IPS-15b (cell line): ENCODE data around the gene ANK2.

Experiments used
- H3K27me3 ChIP-seq: one replicate; pipeline ENCODE4 v1.6.1; 2013; ENCODE audit warnings: low read length; ENCODE audit not compliant: control insufficient read depth, insufficient read depth
- H3K36me3 ChIP-seq: one replicate; pipeline ENCODE4 v1.6.1; 2013; ENCODE audit warnings: low read length; ENCODE audit not compliant: control insufficient read depth, insufficient read depth
- H3K4me1 ChIP-seq: one replicate; pipeline ENCODE4 v1.6.1; 2013; ENCODE audit warnings: mild to moderate bottlenecking, low read length; ENCODE audit not compliant: control insufficient read depth, insufficient read depth
- H3K4me3 ChIP-seq: one replicate; pipeline ENCODE4 v1.5.1; 2013; ENCODE audit warnings: low read depth, low read length
- H3K9ac ChIP-seq: one replicate; pipeline ENCODE4 v1.6.1; 2013; ENCODE audit warnings: low read depth, mild to moderate bottlenecking, low read length
- H3K9me3 ChIP-seq: one replicate; pipeline ENCODE4 v1.6.1; 2013; ENCODE audit warnings: mild to moderate bottlenecking, low read length; ENCODE audit not compliant: control insufficient read depth, insufficient read depth

Gene ANK2

DNA sequence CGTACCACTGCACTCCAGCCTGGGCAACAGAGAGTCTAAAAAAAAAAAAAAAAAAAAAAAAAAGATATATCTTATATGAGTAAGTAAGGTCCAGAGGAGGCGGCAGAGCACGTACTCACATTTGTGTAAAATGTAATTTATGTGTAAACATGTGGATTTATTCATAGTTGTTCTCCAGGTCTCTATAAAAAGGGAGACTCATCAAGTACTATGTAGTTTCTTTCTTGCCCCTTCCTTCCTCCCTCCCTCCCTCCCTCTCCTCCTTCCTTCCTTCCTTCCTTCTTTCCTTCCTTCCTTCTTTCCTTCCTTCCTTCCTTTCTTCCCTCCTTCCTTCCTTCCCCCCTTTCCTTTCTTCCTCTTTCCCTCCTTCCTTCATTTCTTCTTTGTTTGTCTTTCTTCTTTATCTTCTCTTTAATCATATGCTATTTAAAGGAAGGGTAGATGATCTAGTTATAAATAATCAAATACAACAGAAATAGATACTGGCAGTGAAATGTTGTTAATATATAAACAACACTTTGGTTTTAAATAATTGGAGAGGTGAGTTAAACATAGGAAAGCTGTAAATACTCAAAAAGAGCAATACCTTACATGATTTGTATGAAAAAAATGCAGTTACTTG is 344.8 kb downstream of the ANK2 start:
- Histone ChIP-seq H3K4me3 (no peak overlapping the region), H3K36me3 (no peaks in the 10 kb centered on the region), H3K27me3 (no peaks in the 10 kb centered on the region), H3K9me3 (peaks cover 6% of the 10 kb centered on the region), H3K4me1 (peaks cover 6% of the 10 kb centered on the region), H3K9ac (no peak overlapping the region)

DNA sequence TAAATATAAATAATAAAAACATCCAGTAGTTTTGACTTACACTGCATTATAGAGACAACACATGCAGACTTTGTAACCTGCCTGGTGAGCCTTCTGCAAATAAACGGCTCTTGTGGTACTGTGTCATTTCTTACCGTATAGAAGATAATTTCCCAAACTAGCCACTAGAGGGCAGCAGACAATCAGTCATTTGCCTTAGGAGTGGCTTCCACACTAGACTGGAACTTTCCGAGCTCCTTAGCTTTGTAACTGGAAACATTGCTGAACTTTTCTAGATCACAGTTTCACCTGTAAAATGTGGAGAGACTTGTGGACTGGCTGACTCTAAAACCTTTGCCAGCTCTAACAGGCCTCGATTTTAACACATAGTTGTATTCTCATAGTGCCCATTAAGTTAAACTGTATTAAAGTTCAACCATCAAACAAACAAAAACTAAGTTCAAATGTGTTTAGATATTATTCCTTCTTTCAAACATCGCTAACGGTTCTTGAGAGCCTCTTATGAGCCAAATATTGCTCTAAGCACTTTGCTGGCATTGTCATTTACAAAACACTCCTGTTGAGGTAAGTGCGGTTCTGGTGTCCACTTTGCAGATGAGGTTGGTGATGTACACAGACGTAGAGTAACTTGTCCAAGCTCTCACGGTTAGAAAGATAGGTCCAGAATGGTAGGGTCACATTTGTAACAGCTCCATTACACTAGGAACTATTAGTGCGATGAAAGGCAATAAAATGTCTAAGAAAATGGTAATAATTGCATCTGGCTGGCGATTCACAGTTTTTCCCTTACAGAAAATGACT is 345.5 kb downstream of the ANK2 start:
- Histone ChIP-seq H3K36me3 (no peaks in the 10 kb centered on the region), H3K27me3 (no peaks in the 10 kb centered on the region), H3K4me1 (peaks cover 6% of the 10 kb centered on the region), H3K4me3 (no peak overlapping the region), H3K9me3 (no peaks in the 10 kb centered on the region), H3K9ac (no peak overlapping the region)

DNA sequence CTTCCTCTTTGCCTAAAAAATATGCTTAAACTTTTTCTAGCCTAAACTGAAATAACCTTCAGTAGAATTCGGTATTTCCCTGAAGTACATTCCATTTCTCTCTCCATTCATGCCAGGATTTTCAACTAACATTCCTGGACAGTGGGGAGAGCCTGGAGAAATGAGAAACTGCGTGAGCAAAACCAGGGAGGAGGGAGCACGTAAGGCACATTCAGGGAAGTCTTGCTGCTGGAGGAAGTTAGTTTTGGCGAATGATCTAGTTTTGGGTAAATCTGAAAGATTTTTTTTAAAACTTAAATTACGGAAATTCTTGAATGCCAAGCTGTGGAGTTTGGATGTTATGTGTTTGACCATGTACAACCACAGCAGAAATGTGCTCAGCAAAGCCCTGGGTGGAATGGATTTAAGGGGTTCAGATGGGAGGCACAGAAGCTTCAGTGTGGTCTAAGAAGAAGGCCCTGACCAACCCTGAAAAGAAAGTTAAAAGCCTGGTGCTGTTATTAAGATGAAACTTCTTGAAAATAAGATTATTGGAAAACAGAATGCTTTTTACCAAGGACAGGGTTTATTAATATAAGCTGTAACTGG is 347.8 kb downstream of the ANK2 start:
- Histone ChIP-seq H3K36me3 (no peaks in the 10 kb centered on the region), H3K4me3 (no peak overlapping the region), H3K9ac (no peak overlapping the region), H3K27me3 (no peaks in the 10 kb centered on the region), H3K9me3 (no peaks in the 10 kb centered on the region), H3K4me1 (peaks cover 6% of the 10 kb centered on the region)

DNA sequence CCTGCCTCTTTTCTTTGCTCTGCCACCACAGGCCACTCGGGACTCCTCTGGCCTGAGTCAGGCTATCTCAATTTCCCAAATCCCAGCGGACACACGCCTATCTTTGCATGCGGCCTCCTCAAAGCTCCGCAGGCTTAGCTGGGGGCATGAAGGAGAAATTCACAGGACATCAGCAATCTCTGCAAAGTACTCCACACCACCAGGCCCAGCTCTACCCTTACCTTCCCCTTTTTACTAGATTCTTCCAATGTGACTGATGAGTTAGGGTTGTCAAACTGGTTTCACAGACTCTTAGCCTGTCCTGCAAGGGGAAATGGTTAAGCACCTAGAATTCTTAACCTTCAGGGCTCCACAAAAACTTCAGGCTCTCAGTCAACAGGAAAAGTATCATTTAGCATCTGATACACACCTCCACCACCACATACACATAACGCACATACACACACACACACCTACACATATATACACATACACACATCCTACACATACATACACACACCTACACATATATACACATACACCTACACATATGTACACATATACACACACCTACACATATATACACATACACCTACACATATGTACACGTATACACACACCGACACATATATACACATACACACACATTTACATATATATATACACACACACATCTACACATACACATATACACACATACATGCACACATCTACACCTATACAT is 349.1 kb downstream of the ANK2 start:
- no peak overlapping the region for H3K9ac ChIP-seq
- H3K4me1 ChIP-seq, result peaks cover 3% of the 10 kb centered on the region
- no peaks in the 10 kb centered on the region for H3K27me3 ChIP-seq
- H3K9me3 ChIP-seq, result no peaks in the 10 kb centered on the region
- no peak overlapping the region for H3K4me3 ChIP-seq
- no peaks in the 10 kb centered on the region for H3K36me3 ChIP-seq

DNA sequence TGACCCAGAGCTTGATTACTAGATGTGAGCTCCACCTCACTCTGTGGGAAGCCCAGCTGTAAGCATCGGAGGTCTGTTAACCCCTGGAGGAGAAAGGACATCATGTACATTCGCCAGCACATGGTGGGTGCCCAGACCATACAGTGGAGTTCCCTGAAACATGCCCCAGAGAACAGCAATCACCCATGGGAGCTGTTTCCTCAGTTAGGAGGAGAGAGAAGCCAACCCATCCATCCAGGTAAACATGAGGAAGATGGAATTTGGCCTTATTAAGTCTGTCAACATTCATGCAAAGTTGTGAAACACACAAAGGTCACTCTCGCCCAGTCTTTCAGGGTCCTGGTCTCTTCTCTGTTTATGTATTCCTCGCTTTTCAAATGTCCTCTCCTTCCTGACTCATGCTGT is 354.7 kb downstream of the ANK2 start:
- H3K4me3 ChIP-seq, result no peak overlapping the region
- H3K4me1 ChIP-seq, result no peaks in the 10 kb centered on the region
- no peaks in the 10 kb centered on the region for H3K27me3 ChIP-seq
- no peaks in the 10 kb centered on the region for H3K36me3 ChIP-seq
- no peak overlapping the region for H3K9ac ChIP-seq
- no peaks in the 10 kb centered on the region for H3K9me3 ChIP-seq

DNA sequence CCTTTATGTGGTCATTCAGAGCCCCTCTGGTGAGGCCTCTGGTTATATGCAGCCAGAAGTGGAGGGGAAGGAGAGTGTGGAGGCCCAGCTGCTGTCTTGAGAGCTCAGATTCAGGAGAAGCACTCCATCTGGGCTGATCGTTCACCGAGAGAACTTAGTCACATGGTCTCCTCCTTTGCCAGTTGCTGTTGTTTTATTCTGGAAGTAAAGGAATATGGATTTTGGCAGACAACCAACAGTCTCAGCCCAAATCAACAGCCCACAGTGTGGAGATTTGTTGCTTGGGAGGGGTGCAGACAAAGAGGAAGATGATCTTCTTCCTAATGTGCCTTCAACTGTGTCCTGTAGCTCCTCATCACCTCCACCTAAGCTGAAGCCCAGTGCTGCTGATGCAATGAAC is 355.4 kb downstream of the ANK2 start:
- H3K4me1 ChIP-seq, result no peaks in the 10 kb centered on the region
- no peaks in the 10 kb centered on the region for H3K36me3 ChIP-seq
- no peaks in the 10 kb centered on the region for H3K9me3 ChIP-seq
- H3K27me3 ChIP-seq, result no peaks in the 10 kb centered on the region
- no peak overlapping the region for H3K9ac ChIP-seq
- no peak overlapping the region for H3K4me3 ChIP-seq

DNA sequence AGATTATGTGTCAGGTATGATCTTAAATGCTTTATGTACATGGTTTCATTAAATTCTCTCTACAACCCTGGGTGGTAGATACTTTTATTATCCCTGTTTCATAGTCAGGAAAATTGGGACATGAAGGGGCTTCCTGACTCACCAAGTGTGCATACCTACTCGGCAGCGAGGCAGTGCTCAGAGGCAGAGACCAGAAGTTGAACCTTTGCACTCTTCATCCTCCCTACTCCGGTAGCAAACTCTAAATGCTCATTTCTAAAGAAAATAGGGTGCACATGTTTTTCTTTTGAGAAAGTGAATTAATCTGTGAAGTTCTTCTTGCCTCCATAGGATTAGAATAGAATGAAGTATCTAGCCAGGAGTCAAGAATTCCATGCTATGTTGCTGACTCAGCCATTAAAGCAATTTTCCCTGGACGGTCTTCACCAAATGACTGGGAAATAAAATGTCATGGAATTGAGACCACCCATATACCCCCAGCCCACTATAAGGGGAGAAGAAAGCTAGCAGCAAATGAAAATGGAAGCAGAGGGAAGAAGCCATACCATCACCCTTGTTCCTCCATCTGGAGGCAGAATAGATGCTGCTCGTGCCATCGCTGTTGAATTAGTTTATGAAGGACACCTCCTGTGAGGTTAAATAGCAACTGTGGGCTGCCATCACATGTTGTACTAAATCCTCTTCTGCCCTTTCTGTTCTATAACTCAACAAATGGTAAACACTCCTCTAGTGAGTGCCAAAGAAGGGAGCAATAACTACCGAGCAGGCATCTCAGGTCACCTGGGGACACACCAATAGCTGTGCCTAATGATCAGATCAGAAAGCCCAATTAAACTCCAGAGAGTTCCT is 356.6 kb downstream of the ANK2 start:
- Histone ChIP-seq H3K36me3 (no peaks in the 10 kb centered on the region), H3K9ac (no peak overlapping the region), H3K4me3 (no peak overlapping the region), H3K4me1 (no peaks in the 10 kb centered on the region), H3K9me3 (no peaks in the 10 kb centered on the region), H3K27me3 (no peaks in the 10 kb centered on the region)

DNA sequence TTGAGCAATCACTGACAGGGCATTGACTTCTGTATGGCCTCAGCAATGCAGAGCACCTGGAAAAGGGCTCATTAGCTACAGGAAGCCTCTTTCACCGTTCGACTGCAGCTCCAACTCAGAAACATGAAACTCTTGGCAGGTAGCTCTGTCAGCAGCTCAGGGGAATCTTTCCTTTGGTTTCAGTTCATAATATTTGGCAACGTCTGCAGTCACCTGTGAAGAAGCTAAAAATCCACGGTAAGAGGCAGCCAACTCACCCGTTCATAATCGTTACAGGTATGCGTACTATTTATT is 357.2 kb downstream of the ANK2 start:
- H3K4me1 ChIP-seq, result no peaks in the 10 kb centered on the region
- no peaks in the 10 kb centered on the region for H3K36me3 ChIP-seq
- H3K4me3 ChIP-seq, result no peak overlapping the region
- no peaks in the 10 kb centered on the region for H3K9me3 ChIP-seq
- H3K27me3 ChIP-seq, result no peaks in the 10 kb centered on the region
- H3K9ac ChIP-seq, result no peak overlapping the region

DNA sequence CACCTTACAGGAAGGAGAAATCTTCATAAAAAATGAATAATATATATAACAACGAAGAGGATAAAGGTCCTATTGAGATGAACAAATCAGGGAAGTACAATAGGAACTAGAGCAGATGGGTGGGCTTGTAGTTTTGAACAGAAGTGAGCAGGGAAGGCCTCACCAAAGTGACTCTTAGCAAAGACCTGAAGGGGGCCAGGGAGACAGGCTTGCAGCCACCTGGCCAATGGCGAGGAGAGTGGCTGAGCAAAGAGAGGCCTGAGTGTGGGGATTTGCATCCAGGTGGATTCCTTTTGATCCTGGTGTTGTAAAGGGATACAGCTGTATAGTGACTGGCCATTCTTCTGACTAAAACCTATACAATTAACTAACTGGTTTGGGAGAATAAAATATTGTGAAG is 358.0 kb downstream of the ANK2 start:
- Histone ChIP-seq H3K9me3 (no peaks in the 10 kb centered on the region), H3K36me3 (no peaks in the 10 kb centered on the region), H3K4me3 (no peak overlapping the region), H3K9ac (no peak overlapping the region), H3K27me3 (no peaks in the 10 kb centered on the region), H3K4me1 (no peaks in the 10 kb centered on the region)

DNA sequence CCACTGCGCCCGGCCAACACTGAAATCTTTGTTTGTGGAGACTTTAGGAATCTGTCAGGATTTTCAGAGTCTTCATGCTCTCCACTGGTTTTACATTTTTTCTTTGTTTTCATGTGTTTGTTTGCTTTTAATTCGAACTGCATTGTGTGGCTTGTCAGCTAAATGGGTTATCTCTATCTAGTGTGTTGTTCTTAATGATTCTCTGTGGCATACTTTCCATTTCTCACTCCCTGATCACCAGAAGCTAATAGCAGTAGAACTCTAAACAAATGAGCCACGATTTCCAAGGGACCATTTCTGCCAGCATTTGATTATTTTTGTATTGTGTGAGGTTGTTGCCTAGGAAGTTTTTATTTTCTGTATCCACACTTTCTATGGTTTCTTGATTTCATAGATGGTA is 359.7 kb downstream of the ANK2 start:
- no peaks in the 10 kb centered on the region for H3K4me1 ChIP-seq
- no peak overlapping the region for H3K4me3 ChIP-seq
- H3K36me3 ChIP-seq, result no peaks in the 10 kb centered on the region
- no peaks in the 10 kb centered on the region for H3K9me3 ChIP-seq
- H3K9ac ChIP-seq, result no peak overlapping the region
- H3K27me3 ChIP-seq, result no peaks in the 10 kb centered on the region

DNA sequence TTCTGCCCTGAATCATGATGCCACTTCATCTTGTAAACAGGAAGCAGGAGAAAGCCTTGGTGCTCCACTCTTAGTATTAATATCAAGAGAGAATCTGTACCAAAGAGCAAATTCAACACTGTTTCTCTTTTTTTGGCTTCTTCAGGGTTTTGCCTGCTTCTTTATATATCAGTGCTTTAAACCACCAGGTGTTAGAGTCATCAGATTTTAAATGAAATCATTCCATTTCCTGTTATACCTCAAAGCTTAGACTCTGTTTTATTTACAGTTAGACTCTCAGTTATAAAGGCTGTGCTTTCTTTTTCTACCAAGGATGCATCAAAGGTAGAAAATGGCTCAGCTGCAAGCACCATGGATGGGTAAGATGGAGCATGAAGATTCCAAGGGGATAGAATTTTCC is 361.2 kb downstream of the ANK2 start:
- Histone ChIP-seq H3K4me1 (no peaks in the 10 kb centered on the region), H3K9ac (no peak overlapping the region), H3K36me3 (no peaks in the 10 kb centered on the region), H3K4me3 (no peak overlapping the region), H3K27me3 (no peaks in the 10 kb centered on the region), H3K9me3 (no peaks in the 10 kb centered on the region)
